GM10248 (cell line): ENCODE data around the gene PKHD1.

Experiments
- CTCF ChIA-PET: fragments of 300-600 bp; sonication (Branson Sonifier 250); formaldehyde crosslinking; extraction: SDS; loops from one replicate; lab custom pipeline; 2021; ENCODE audit warnings: antibody characterized with exemption; lab: Yijun Ruan, JAX
- POLR2A ChIA-PET: fragments of 350-650 bp; sonication (Branson Sonifier 250); formaldehyde crosslinking; extraction: SDS; loops from one replicate; lab custom pipeline; 2020; ENCODE audit warnings: antibody characterized with exemption; lab: Yijun Ruan, JAX
- DNase-seq: peaks from one replicate; pipeline ENCODE4 v3.0.0; 2012; ENCODE audit errors: extremely low spot score
- CTCF ChIP-seq: IDR thresholded peaks from 2 replicates; pipeline ENCODE4 v1.5.1; 2012; ENCODE audit warnings: mild to moderate bottlenecking, low read depth; ENCODE audit errors: extremely low read depth, missing control alignments, control extremely low read depth

The PKHD1 gene, protein sequence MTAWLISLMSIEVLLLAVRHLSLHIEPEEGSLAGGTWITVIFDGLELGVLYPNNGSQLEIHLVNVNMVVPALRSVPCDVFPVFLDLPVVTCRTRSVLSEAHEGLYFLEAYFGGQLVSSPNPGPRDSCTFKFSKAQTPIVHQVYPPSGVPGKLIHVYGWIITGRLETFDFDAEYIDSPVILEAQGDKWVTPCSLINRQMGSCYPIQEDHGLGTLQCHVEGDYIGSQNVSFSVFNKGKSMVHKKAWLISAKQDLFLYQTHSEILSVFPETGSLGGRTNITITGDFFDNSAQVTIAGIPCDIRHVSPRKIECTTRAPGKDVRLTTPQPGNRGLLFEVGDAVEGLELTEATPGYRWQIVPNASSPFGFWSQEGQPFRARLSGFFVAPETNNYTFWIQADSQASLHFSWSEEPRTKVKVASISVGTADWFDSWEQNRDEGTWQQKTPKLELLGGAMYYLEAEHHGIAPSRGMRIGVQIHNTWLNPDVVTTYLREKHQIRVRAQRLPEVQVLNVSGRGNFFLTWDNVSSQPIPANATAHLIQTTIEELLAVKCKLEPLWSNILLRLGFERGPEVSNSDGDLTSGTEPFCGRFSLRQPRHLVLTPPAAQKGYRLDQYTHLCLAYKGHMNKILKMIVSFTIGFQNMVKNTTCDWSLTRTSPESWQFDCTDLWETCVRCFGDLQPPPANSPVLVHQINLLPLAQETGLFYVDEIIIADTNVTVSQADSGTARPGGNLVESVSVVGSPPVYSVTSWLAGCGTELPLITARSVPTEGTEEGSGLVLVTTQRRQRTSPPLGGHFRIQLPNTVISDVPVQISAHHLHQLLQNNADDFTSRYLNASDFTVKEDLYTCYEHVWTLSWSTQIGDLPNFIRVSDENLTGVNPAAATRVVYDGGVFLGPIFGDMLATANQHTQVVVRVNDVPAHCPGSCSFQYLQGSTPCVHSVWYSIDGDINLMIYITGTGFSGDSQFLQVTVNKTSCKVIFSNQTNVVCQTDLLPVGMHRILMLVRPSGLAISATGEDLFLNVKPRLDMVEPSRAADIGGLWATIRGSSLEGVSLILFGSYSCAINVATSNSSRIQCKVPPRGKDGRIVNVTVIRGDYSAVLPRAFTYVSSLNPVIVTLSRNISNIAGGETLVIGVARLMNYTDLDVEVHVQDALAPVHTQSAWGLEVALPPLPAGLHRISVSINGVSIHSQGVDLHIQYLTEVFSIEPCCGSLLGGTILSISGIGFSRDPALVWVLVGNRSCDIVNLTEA (N-terminal part only)

DNA sequence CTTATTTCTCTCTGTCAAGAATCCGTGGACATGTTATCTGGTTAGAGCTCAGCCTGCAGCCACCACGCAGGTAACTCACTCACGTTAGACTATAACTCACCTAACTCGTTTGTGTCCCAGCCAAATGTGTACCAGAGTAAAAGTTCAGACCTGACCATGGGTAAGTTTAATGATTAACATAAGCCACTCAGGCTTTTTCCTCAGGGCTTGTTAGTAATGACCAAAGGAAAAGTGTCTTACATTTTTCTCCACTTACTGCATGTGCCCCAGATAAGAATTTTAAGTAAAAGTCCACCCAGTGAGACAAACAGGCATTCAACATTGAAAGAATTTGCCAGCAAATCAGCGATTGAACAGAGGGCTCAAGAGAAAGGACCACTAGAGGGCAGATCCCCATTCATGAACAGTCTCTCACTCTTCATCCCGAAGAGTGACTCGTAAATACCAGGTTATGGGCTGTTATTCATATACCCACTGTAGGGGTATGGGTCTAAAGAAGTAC is at the start of gene PKHD1:
TSS of gene PKHD1 (minus strand) at position 116 of the 502 bp plus-strand sequence. CDS start 2,680 bp downstream, outside the sequence.
- peak; percentile 19 for DNase-seq
- ChIA-PET POLR2A (no interaction called here), CTCF (interaction anchor here (1.2 to 1.9 kb wide), 2 partner anchors 11 to 177 kb away, joined by 3 to 5 read pairs; no protein-coding TSS in a partner anchor)
- TF ChIP-seq CTCF, result peak; percentile 6

GRCh38 chr6:52136934-52137467 is 49.6 kb upstream of the PKHD1 start:
- TF ChIP-seq CTCF, result no peak
- ChIA-PET POLR2A (no interaction called here), CTCF (interaction anchor here (0.7 to 1.2 kb wide), 2 partner anchors 9 to 10 kb away, joined by 3 read pairs; no protein-coding TSS in a partner anchor)
- DNase-seq, result no peak

GRCh38 chr6:52136055-52136454 is 48.6 kb upstream of the PKHD1 start:
- no peak for DNase-seq
- no peak for TF ChIP-seq CTCF
- CTCF ChIA-PET, result interaction anchor here (1.0 to 2.1 kb wide), 2 partner anchors 95 to 127 kb away, joined by 3 to 5 read pairs; no protein-coding TSS in a partner anchor
- POLR2A ChIA-PET, result no interaction called here

DNA sequence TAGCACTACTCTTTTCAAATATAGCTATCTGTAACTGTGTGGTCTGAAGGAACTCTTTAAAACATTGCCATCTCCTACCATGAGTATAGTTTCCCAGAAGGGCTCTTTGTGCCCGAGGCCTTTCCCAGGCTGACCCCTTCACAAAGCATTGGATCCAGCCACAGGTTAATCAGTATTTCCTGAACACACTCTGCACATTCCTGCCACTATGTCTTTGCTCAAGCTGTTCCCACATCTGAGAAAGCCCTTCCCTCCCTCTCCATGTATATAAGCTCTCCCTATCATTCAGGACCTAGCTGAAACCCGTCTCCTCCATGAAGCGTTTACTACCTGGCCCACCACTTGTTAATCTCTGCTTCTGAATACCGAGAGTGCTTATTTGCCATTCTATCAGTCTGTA is 47.8 kb upstream of the PKHD1 start:
- no peak for DNase-seq

GRCh38 chr6:52134011-52134410 is 46.6 kb upstream of the PKHD1 start:
- TF ChIP-seq CTCF, result no peak
- CTCF ChIA-PET, result interaction anchor here (2.1 kb wide), 1 partner anchor 97 kb away, joined by 5 read pairs; no protein-coding TSS in a partner anchor
- no peak for DNase-seq
- POLR2A ChIA-PET, result no interaction called here

More for the DNA sequence above, 47.8 kb upstream of the PKHD1 start:
- POLR2A ChIA-PET, result no interaction called here
- no peak for TF ChIP-seq CTCF
- CTCF ChIA-PET, result interaction anchor here (0.7 to 2.1 kb wide), 3 partner anchors 21 to 99 kb away, joined by 3 to 5 read pairs (median 3); no protein-coding TSS in a partner anchor
